Neural progenitor cell (in vitro differentiated cells): Measurements from ENCODE around the gene COL24A1. TPM values are rescaled to one million over a fixed set of nuclear protein-coding genes. Genes with fewer than 3 reads are reported as not detected.

ENCODE experiments used
- DNase-seq: peaks from one replicate; pipeline ENCODE4 v3.0.0-alpha.2; 2016; ENCODE audit warnings: low spot score
- H2AFZ ChIP-seq: fragments of 200-600 bp; sonication (generic); replicated peaks from 2 replicates; pipeline ENCODE4 v1.6.1; 2016; ENCODE audit warnings: antibody characterized with exemption
- H3F3A ChIP-seq: fragments of 200-600 bp; sonication (generic); 2 replicates; pipeline ENCODE4 v1.6.1; 2016; ENCODE audit warnings: antibody characterized with exemption, low read depth
- H3K27ac ChIP-seq: fragments of 200-600 bp; sonication (generic); 2 replicates; pipeline ENCODE4 v1.5.1; 2016; ENCODE audit warnings: mild to moderate bottlenecking
- H3K27me3 ChIP-seq: fragments of 200-600 bp; sonication (generic); 2 replicates; pipeline ENCODE4 v1.6.1; 2016; ENCODE audit warnings: mild to moderate bottlenecking, moderate library complexity
- H3K36me3 ChIP-seq: fragments of 200-600 bp; sonication (generic); 2 replicates; pipeline ENCODE4 v1.5.1; 2016
- H3K4me1 ChIP-seq: fragments of 200-600 bp; sonication (generic); 2 replicates; pipeline ENCODE4 v1.6.1; 2016; ENCODE audit warnings: mixed run types
- H3K4me2 ChIP-seq: fragments of 200-600 bp; sonication (generic); 2 replicates; pipeline ENCODE4 v1.6.1; 2016
- H3K4me3 ChIP-seq: fragments of 200-600 bp; sonication (generic); 2 replicates; pipeline ENCODE4 v1.5.1; 2016
- H3K79me2 ChIP-seq: fragments of 200-600 bp; sonication (generic); 2 replicates; pipeline ENCODE4 v1.6.1; 2016; ENCODE audit warnings: low read depth
- H3K9ac ChIP-seq: fragments of 200-600 bp; sonication (generic); 2 replicates; pipeline ENCODE4 v1.6.1; 2016
- H3K9me3 ChIP-seq: fragments of 200-600 bp; sonication (generic); 2 replicates; pipeline ENCODE4 v1.5.1; 2016; ENCODE audit warnings: low read depth
- H4K20me1 ChIP-seq: fragments of 200-600 bp; sonication (generic); 2 replicates; pipeline ENCODE4 v1.6.1; 2016; ENCODE audit warnings: low read depth
- H3K27ac Mint-ChIP-seq: 3 replicates; pipeline ENCODE4 v1.8.0; 2021; ENCODE audit warnings: mixed read lengths
- H3K27me3 Mint-ChIP-seq: 2 replicates; pipeline ENCODE4 v1.8.0; 2022; ENCODE audit warnings: low read depth, mild to moderate bottlenecking, inconsistent platforms, moderate library complexity, mixed read lengths; ENCODE audit not compliant: insufficient read depth
- H3K36me3 Mint-ChIP-seq: 3 replicates; pipeline ENCODE4 v1.8.0; 2021; ENCODE audit warnings: mixed read lengths
- H3K4me1 Mint-ChIP-seq: 3 replicates; pipeline ENCODE4 v1.8.0; 2021; ENCODE audit warnings: mixed read lengths
- H3K4me3 Mint-ChIP-seq: 3 replicates; pipeline ENCODE4 v1.8.0; 2021; ENCODE audit warnings: mild to moderate bottlenecking, moderate library complexity, mixed read lengths
- H3K9me3 Mint-ChIP-seq: 3 replicates; pipeline ENCODE4 v1.8.0; 2020; ENCODE audit warnings: mixed read lengths
- CTCF ChIP-seq: fragments of 200-600 bp; sonication (generic); IDR thresholded peaks from 2 replicates; pipeline ENCODE4 v1.5.1; 2017; ENCODE audit warnings: antibody characterized with exemption, mild to moderate bottlenecking
- EZH2 ChIP-seq: fragments of 200-600 bp; sonication (generic); IDR thresholded peaks from 2 replicates; pipeline ENCODE4 v1.6.1; 2017; ENCODE audit warnings: antibody characterized with exemption, mild to moderate bottlenecking, moderate library complexity
- EZH2phosphoT487 ChIP-seq: fragments of 200-600 bp; sonication (generic); IDR thresholded peaks from 2 replicates; pipeline ENCODE4 v1.6.1; 2017; ENCODE audit warnings: antibody characterized with exemption
- total RNA-seq: library from RNA; depleted of rRNA; stranded (reverse); fragments of >200 nt; gene quantifications from 2 replicates; pipeline ENCODE4 v1.2.3, GENCODE V29; 2015; ENCODE audit warnings: low replicate concordance

Gene COL24A1
- total RNA-seq, 1 donor from 2014 or later, result not detected

GRCh38 chr1:86101616-86102015, 55.0 kb downstream of the COL24A1 start:
- Mint-ChIP-seq H3K4me1 (peaks cover 6% of the 10 kb centered on the region), H3K27me3 (peaks cover 2% of the 10 kb centered on the region), H3K27ac (no peak overlapping the region)

GRCh38 chr1:86100401-86100800, 56.2 kb downstream of the COL24A1 start:
- Mint-ChIP-seq H3K27me3 (peaks cover 2% of the 10 kb centered on the region), H3K27ac (no peak overlapping the region), H3K4me1 (peaks cover 6% of the 10 kb centered on the region), H3K9me3 (no peaks in the 10 kb centered on the region), H3K4me3 (no peak overlapping the region), H3K36me3 (no peaks in the 10 kb centered on the region)
- DNase-seq, result peak; percentile 49
- no peak overlapping the region for H3K4me2 ChIP-seq
- H3K27ac ChIP-seq, result no peak overlapping the region
- no peaks in the 10 kb centered on the region for H3F3A ChIP-seq
- H2AFZ ChIP-seq, result peak overlapping the region; percentile 13
- TF ChIP-seq EZH2phosphoT487, result no peak
- TF ChIP-seq CTCF, result no peak
- TF ChIP-seq EZH2, result no peak
- no peak overlapping the region for H3K4me3 ChIP-seq
- H3K36me3 ChIP-seq, result no peaks in the 10 kb centered on the region
- H4K20me1 ChIP-seq, result no peaks in the 10 kb centered on the region
- H3K79me2 ChIP-seq, result no peaks in the 10 kb centered on the region
- no peaks in the 10 kb centered on the region for H3K9me3 ChIP-seq
- H3K9ac ChIP-seq, result no peak overlapping the region
- no peaks in the 10 kb centered on the region for H3K27me3 ChIP-seq
- peaks cover 11% of the 10 kb centered on the region for H3K4me1 ChIP-seq

More at GRCh38 chr1:86101616-86102015, 55.0 kb downstream of the COL24A1 start:
- no peaks in the 10 kb centered on the region for H3K27me3 ChIP-seq
- no peaks in the 10 kb centered on the region for H3K9me3 Mint-ChIP-seq
- H3F3A ChIP-seq, result no peaks in the 10 kb centered on the region
- TF ChIP-seq CTCF (no peak), EZH2phosphoT487 (no peak), EZH2 (no peak)
- H3K4me3 Mint-ChIP-seq, result no peak overlapping the region
- H2AFZ ChIP-seq, result no peak overlapping the region
- H3K9me3 ChIP-seq, result no peaks in the 10 kb centered on the region
- H3K36me3 Mint-ChIP-seq, result no peaks in the 10 kb centered on the region
- H4K20me1 ChIP-seq, result no peaks in the 10 kb centered on the region
- DNase-seq, result no peak
- no peaks in the 10 kb centered on the region for H3K36me3 ChIP-seq
- H3K4me1 ChIP-seq, result peaks cover 11% of the 10 kb centered on the region
- H3K27ac ChIP-seq, result no peak overlapping the region
- no peak overlapping the region for H3K4me2 ChIP-seq
- H3K79me2 ChIP-seq, result no peaks in the 10 kb centered on the region
- no peak overlapping the region for H3K4me3 ChIP-seq
- no peak overlapping the region for H3K9ac ChIP-seq

- Mint-ChIP-seq H3K27ac (no peak overlapping the region), H3K36me3 (no peaks in the 10 kb centered on the region), H3K4me3 (no peak overlapping the region), H3K9me3 (no peaks in the 10 kb centered on the region), H3K27me3 (peaks cover 2% of the 10 kb centered on the region), H3K4me1 (no peaks in the 10 kb centered on the region)
- TF ChIP-seq CTCF (no peak), EZH2 (no peak), EZH2phosphoT487 (no peak)
- H3K79me2 ChIP-seq, result no peaks in the 10 kb centered on the region
- no peaks in the 10 kb centered on the region for H3K36me3 ChIP-seq
- peak overlapping the region; percentile 18 for H2AFZ ChIP-seq
- no peaks in the 10 kb centered on the region for H3F3A ChIP-seq
- H3K4me3 ChIP-seq, result no peak overlapping the region
- no peaks in the 10 kb centered on the region for H3K9me3 ChIP-seq
- H3K27ac ChIP-seq, result no peak overlapping the region
- H3K4me2 ChIP-seq, result no peak overlapping the region
- no peaks in the 10 kb centered on the region for H3K27me3 ChIP-seq
- DNase-seq, result no peak
- H3K9ac ChIP-seq, result no peak overlapping the region
- H4K20me1 ChIP-seq, result no peaks in the 10 kb centered on the region
- H3K4me1 ChIP-seq, result no peaks in the 10 kb centered on the region
These were observed 66.8 kb downstream of the COL24A1 start for GRCh38 chr1:86089765-86090164.
